DMS53 treated with DMSO at 0.1 percent for 48 hours (cell line): ENCODE results near the gene YEATS2.

Experiments
- DNase-seq: peaks from one replicate; lab custom pipeline; 2025; ENCODE audit not compliant: unreplicated experiment; lab: John Stamatoyannopoulos, UW

YEATS2 gene

GRCh38 chr3:183810643-183811594 is 113.3 kb downstream of the YEATS2 start:
- no peak for DNase-seq

- DNase-seq: no peak
Measured at GRCh38 chr3:183811638-183812037, 114.0 kb downstream of the YEATS2 start.

DNA sequence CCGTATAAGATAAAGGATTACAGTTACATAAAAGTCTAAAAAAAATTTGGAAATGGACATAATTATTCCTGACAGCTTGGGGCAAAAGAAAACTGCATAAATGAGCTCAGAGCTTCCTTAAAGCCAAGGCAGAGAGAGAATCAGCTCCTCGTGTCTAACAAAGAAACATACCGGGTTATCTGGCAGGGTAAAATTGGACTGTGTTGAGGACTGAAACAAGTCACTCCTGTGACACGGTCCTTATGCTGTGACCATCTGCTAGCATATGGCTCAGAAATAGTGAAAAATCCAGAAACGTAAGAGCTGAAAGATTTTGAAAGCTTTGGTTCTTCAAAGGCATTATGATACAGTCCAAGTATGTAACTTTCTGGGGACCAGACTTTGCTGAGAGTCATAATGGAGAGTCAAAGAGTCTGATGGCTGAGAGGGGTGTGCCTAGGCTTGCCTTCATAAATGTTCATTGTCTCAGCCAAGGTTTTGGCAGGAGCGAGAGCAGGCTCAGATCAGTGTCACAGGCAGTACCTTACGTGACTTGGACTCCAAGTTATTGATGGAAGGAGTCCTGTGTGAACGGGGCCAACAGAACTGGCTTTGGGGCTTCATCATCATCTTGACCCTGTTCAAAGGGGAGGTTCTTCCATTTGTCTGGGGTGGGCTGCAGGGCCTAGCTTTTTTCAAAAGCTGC is 115.3 kb downstream of the YEATS2 start:
- no peak for DNase-seq

- DNase-seq: no peak
Measured at GRCh38 chr3:183814240-183814639, 116.6 kb downstream of the YEATS2 start.

DNA sequence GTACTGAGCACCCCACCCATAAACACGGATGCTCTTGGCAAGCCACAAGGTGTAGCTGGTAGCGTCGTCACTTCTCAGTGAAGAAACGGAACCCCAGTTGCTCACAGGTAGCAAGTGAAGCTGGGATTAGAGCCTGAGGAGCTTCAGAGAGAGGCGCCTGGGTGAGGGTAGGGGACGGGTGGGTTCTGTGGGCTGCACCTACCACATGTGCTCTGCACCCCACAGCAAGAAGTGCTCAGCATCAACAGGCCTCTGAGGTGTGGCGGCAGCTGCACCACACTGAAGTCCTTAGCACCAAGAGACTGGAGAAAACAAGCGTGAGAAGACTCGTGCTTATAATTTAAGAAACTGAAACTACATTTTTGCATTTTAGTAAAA is 118.0 kb downstream of the YEATS2 start:
- DNase-seq: no peak

DNA sequence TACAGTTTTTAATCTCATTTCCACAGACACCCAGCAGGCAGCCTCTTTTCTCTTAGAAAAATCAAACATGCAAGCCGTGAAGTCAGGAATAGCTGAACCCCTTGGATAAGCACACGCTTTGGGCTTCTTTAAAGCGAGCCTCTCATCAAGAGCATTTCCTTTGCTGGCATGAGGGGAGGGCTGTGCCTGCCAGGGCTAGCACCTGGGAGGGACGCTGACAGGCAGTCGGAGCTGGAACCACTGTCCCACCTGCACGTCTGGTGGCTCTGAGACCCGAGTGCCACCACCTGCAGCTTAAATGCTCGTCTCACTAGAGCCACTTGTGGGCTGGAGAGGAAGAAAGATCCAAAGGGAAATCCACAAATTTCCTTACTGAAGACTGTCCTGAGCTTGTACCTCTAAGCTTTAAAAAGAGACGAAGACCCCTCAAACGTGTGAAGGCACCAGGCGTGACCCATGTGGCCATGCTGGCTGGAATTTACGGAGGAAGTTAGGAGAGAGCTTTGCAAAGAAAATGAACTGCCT is 118.4 kb downstream of the YEATS2 start:
- DNase-seq: no peak

DNA sequence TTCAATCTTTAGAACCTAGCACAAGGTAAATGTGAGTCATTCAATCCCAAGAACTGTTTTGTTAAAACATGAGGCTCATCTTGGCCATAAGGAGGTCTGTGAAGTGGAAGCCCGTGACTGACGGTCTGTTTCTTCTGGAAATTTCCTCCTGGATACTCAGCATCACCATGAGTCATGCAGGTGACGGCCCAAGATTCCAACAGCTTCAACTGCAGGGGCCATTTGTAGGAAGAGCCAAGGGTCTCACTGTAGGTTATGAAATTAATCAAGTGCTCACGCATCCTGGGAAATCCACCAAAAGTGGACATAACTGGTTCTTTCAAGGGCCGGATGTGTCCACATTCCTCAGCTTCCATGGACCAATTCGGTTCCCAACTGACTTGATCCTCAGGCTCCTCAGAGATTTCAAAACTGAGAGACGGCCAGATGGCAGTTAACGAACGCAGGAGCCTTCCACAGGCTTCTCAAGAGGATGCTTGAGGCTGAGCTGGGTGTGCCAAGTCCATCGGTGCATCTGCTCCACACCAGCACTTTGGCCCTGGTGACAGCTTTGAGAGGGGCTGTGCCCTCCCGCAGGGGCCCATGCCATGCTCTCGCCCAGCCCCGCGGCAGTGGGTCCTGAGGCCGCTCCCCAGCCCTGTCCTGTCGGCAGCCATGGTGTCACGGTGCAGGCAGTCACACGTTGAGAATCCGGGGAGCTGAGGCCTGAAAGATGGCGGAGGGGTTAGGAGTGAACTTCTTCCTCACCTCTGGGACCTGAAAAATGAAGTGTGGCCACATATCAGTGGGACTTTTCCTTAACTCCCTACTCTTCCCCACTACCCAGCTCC is 119.3 kb downstream of the YEATS2 start:
- no peak for DNase-seq

- DNase-seq: no peak
Measured at GRCh38 chr3:183817639-183818038, 120.0 kb downstream of the YEATS2 start.

DNA sequence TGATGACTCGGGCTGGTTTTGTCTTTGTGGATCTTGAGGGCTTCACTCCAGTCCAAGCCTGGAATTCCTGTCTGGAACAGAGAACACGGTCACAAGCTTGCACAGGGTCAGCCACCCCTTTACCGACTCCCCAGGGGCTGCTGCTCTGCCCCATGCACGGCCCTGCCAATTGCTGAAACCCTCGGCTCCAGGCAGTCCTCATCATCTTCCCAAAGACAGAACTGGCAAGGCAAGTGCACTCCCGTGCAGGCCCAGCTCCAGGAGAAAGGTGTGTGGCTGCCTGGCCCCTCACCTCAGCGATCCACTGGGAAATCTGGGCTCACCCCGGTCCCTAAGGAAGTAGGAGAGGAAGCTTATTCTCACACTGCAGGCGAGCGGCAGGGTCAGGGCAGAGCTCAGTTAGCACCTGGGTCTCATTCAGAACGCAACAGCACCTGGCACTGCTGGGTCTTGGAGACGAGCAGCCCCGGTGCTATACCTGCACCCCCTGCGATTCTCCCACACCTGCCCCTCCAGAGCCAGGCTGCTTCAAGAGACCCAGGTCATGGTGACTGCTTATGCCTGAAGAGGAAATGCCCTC is 120.5 kb downstream of the YEATS2 start:
- no peak for DNase-seq

GRCh38 chr3:183818706-183819624 is 121.4 kb downstream of the YEATS2 start:
- DNase-seq: no peak

GRCh38 chr3:183819831-183820230 is 122.2 kb downstream of the YEATS2 start:
- no peak for DNase-seq

DNA sequence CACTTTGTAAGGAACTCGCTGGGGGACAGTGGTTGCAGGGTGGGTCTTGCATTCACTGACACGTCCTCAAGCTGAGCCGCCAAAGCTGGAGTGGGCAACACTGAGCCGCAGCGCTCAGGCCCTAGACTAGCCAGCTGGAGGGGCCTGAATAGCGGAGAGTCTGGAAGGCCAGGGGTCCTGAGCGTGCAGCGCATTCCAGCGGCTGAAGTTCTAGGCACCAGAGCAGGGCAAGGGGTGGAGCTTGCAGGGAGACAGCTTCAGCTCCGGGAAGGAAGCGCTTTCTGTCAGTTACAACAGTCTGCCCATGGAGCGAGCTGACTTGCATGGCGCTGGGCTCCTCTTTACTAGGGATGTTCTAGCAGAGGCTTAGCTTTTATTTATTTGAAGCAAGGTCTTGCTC is 125.0 kb downstream of the YEATS2 start:
- no peak for DNase-seq

- DNase-seq: no peak
Measured at GRCh38 chr3:183823963-183824362, 126.4 kb downstream of the YEATS2 start.

- no peak for DNase-seq
Measured at GRCh38 chr3:183824761-183825455, 127.3 kb downstream of the YEATS2 start.

DNA sequence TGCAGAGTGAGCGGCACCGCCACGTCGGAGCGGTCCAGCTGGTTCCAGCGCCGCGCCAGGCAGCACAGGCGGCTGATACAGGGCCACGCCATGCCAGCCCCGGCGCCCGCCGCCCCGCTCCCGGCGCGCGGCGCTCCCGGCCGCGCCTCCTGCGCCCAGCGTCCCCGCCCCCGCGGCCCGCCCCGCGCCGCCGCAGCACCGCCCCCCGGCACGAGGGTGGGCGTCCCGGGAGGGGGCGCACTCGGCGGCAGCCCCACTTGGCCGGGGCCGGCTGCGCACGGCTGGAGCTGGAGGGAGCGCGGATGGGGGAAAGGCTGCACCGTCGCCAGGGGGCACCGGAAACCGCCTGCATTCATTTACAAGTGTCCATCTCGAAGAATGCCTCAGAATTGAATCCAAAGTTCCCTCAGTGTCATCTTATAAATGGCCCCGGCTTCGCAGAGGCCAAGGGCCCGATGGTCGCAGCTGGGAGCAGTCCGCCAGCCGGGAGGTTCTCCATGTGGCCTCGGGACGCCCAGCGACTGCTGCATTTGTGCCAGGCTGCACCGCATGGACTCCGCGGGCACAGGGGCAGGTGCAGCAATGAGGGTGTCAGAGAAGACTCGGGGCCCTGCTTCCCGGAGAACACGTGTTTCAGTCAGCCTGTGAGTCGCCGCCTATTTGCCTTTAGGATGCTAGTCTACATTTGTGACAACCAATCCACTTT is 128.0 kb downstream of the YEATS2 start, which contains the start of gene MAP6D1:
Gene MAP6D1 (minus strand): TSS at position 122 of the 706 bp plus-strand sequence. CDS start 30 bp downstream, at position 92.
- DNase-seq: peak; percentile 24

DNA sequence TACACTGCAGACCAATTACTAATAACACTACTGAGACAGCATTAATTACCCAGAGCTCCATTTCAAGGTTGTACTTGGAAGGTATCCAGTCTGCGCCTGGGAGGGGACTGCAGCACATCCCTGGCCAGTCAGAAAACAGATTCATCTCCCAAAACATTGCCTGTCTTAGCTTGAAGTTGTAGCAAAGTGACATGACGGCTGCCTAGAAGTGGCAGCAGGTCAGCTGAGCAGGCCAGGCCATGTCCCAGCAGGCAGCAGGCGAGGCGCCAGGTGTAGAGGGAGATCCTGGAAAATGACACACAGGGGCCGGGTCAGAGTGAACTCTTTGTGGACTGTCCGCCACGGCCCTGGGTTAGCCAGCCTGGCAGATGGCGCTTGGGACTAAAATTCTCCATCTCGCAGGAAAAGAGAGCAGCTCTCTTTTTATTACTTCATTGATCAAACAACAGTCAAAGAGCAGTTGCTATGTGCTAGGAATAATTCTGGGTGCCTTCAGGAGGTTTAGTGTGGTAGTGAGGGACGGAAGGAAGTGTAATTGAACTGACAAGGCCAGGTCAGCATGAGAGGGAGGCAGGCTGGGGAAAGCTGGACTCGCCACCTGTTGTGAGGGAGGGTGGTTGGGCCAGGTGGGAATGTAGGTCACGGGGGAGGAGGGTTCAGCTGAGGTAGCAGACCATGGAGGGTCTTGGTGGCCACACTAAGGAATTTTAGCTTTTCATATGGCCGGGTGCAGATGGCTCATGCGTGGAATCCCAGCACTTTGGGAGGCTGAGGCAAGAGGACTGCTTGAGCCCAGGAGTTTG is 129.1 kb downstream of the YEATS2 start:
- no peak for DNase-seq

GRCh38 chr3:183827809-183828537 is 130.4 kb downstream of the YEATS2 start:
- DNase-seq: no peak
